CD4-positive, alpha-beta T cell treated with Interferon gamma for 1 hour (primary cell): ENCODE results near the gene HOXD11.

ENCODE experiments used
- DNase-seq: peaks from one replicate; pipeline ENCODE4 v3.0.0-alpha.2; 2020

HOXD11 gene

DNA sequence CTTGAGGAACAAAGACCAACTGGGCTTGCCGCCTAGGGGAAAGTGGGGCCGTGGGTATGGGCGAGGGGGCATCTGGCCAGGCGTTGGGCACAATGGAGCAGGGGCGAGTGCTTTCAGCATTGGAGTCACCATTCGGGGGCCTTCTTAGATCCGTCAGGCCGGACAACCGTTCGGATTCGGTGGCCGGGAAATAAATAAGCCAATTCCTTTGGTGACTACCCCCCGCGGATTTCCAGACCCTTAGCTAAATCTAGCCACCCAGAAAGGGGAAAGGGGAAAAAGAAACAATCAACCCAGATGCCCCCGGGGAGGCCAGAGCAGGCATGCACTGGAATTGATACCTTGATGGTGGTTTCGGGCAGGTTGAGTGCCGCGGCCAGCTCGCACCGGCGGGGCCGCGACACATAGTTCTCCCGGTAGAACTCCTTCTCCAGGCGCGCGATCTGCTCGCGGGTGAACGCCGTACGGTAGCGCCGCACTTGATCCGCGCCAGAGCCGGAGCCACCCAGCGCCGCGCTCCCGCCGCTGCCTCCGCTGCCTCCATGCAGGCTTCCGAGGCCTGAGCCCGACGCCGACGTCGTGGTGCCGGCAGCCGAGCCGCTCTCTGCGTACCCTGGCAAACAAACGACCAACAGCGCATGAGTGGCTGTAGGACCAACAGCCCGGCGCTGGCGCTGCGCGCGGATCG is 25.1 kb upstream of the HOXD11 start:
- no peak for DNase-seq

DNA sequence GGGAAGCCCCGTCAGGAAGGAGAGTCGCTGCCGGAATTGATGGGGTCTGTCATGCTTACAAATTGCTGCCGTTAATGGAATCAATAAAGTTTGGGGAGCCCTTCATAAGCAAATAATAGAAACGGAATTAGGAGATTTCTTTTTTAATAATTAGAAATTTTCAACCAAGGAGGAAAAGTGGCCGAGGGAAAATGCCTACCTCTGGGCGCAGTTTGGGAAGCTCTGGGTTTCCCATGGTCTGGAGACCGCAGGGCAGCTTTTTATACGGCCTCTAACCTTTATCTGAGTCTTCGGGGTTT is 24.6 kb upstream of the HOXD11 start:
- no peak for DNase-seq

DNA sequence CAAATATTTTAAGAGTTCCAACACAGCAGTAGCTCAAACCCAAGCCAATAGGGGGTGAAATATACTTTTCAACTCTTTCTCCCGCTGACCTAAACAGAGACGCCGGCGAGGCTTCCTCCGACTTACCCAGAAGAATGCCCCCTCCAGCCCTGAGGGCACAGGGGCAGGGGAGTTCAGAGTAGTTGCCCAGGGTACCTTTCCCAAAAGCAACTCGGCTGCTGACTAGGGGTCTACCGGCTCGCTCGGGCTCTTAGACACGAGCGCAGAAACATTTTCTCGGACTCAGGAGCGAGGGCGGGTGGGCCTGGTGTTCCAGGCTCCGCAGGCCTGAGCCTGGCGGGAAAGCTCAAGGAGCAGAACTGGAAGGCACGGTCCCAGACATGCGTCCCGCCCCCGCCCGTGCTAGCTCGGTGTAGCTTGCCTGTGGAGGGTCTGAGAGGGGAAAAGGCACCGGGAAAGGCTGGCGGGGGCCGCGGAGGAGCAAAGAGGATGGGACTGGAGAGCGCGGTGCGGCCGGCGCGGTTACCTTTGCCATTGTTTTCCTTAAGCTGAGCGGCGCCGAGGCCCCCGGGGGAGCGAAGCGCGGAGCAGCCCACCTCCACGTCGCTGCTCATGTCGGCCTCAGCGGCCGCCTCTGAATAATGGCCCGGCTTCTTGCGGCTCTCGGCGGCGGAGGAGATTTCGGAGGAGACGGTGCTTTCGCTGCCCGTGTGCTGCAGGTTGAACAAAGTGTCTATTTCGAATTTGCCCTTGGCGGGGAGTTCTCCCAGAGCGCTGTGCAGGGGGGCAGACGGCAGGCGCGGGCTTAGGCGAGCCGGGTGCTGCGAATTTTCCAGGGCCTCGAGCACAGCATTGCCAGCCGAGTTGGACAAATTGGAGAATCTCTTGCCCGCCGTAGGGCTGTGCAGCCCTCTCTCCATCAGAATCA is 24.0 kb upstream of the HOXD11 start:
- DNase-seq, result no peak

DNA sequence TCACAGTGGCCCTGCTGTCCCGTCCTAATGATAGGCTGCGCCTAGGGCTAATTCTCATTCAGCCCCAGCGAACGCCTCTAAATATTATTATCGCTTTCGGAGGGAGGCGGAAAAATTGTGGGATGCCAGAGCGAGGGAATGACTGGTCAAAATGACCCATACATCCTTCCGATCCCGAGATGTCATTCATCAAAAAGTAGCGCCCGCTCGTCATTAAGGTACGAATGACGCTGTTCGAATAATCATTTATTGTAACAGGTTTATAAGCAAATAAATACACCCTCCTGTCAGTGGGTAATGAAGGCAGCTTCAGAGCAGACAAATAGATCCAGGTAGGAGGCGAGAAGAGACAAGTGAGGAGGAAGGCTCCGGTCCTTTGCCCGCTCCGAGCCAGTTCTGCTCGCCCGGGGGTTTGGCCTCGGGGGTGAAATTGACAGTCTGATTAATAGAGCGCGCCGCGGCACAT is 23.3 kb upstream of the HOXD11 start, which contains the start of gene EVX2:
EVX2 (minus strand) TSS at position 167 of the 466 bp plus-strand sequence. CDS start 186 bp downstream, outside the sequence.
- no peak for DNase-seq

DNA sequence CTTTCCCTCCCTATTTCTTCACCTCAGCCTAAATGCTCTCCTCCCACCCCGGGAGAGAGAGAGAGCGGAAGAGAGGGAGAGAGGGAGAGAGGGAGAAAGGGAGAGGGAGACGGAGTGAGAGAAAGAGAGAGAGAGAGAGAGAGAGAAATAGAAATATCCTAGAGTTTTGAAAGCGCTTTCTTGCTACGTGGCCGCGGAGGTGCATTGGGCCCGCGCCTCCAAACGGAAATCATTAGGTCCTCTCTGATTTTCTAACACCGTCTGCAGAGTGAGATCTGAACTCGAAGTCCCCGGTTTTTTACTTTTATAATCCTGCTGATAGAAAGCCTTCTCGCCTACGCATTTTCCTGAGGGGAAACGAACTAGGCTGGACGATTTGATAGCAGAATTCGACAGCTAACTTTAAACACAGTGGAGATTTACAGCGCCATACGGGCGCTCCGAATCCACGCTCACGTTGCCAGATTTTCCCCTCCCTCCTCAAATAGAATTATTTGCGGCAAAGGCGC is 22.4 kb upstream of the HOXD11 start:
- no peak for DNase-seq

DNA sequence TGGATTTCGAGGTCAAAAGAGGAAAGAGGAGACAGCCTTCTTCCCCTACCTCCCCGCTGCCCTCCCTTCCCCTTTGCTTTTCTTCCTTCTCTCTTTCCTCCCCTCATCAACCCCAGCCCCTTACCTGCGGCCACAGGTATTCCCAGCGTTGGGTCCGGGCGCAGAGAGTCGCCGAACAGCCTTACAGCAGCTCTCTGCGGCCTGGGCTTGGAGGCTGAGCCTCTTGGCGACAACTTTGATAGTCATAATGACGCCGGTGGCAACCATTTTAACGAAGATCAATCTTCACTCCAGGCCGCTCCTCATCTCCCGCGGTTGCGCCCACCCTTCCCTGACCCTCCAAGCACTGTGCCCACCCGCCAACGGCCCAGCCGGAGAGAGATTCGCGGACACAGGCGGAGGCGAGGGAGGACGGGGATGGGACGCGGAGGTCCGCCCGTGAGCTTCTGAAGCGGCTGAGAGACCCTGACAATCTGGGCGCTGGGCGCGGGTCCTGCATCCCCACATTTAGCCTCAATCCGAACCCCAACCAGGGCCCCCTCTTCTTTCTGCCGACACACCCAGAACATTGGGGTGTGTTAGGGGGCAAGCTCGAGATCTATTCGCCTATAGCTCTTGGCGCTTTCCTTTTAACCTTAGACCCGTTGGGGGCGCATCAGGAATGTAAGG is 21.8 kb upstream of the HOXD11 start:
- no peak for DNase-seq

DNA sequence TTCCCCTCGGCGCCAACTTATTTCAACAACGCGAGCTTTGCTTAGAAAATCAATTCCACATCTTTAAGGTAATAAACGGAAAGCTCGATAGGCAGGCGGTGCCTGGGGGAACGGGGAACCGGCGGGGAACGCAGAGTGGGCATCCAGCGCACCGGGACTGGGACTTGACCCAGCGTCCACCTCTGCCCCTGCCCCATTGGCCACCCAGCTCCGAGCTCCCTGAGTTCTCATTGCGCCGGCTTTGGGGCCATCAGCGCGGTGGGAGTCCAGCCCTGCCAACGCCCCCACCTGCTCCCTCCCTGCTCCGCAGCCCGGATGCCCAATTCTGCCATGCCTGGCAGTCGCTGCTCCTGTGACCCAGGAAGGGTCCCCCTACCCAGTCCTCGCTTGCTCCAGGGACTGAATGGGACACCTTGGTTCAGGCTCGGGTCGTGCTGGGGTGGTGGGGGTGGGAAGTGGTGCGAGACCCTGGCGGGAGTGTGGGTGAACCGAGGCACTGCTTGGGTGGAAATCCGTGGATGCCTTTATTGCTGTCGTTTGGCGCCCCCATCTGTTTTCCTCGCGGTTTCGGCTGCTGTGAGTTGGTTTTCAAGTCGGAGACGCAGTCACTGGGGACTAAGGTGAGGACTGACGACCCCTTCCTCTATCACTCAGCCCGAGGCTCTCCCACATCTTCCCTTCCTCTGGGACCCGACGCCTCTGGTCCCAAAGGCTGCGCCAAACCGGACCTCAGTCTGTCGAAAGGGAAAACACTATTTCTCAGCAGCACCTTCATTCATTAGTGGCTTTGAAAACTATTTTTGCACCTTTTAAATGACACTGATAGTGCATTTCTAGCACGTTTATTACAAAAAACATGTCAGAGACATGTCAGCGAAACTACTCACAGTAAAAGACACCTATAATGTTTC is 21.0 kb upstream of the HOXD11 start:
- no peak for DNase-seq

DNA sequence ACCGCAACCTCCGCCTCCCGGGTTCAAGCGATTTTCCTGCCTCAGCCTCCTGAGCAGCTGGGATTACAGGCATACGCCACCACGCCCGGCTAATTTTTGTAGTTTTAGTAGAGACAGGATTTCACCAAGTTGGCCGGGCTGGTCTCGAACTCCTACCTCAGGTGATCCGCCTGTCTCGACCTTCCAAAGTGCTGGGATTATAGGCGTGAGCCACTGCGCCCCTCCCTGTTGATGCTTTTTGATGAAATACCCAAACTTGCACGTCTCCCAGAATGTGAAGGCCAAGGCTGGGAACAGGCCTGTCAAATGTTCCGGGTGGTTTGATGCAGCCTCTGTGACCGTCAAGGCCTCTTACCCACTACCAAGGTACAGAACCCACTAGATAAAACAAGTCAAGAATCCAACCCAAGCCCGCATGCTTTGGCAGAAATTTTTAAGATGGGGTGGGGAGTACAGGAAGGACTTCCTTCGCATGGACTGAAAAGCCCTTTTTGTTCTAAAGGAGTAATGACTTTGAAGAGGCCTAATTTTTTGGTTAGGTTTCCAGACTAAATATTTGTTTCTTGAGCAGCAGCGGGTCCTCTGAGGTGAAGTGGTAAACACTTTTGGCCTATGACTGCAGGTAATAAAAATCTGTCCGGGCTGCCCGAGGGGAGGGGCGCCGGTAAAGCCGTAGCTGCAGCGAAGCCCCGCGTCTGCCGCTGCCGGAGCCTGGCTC is 19.6 kb upstream of the HOXD11 start:
- DNase-seq, result no peak

DNA sequence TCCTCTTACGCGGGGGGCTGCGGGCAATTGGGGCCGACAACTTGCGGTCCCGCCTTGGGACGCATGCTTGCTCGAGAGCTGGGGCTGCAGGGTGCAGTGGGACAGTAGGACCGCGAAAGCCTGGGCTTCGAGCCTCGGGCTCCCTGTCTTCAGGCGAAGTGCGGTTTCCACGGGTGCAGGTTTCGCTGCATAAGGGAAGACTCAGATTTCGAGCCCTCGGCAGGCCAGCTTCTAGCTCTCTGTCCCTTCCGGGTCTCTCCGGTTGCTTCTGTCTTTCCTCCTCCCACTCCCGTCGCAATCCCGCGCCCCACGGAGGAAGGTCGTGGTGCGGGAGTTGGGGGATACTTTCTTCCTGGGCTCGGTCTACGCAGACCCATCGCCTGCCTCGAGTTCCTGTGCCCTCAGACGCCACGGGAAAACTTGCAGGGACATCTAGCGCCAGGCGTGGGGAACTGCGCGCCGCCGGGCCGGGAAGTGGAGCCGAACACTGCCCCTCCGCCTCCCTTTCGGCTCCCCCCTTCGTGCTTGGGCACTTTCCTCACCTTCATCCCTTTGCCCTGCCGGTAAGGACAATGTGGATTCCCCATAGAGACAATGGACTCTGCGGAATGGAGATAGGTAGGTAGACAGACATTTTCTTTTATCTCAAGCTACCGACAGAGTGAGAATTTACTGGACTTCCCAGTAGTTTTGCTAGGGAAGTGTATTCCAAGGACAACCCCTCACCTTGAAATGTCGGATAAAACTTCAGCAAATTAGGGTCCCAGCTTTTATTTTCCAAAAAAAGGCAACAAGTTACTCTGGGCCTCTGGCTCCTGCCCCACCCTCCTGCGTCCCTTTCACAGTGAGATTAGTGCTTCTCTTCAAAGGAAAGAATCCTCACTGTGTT is 18.8 kb upstream of the HOXD11 start:
- DNase-seq, result no peak

DNA sequence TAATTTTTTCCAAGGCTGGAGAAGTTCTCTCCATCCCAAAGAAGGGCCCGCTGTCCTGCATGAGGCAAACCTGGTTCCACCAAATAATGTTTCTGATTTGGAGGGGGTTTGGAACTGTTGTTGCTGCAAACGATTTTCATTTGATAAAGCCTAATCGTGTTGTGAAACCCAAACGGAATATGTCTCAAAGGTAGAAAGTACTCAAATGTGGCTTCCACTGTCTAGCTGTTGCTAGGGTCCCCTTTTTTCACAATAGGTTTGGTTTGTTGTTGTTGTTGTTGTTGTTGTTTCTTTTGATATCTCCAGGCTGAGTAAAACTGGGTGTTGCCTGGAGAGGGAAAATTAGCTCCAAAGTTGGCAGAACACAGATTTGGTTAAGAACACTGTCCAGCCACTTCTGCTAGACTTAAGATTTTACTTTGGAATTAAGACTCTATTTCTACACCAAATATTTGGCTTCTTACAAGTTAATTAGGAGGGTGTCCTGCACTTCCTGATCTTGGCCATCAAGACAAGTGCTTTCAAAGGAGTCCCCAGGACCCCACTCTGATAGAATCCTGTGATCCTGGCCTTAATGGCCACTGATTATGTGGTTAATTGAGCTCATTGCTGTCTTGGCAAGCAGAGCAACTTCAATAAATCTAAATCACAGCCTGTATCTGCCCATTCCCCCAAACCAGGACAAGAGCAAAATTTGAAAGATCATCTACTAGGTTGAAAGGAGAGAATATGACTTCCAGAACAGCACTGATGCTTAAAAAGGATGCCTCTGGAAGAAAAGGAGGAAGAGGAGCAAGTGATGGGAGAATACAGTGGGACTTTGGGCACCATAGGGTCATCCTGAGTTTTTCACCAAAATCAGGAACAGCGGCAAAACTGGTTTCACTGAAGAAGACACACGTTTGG is 17.9 kb upstream of the HOXD11 start:
- no peak for DNase-seq

DNA sequence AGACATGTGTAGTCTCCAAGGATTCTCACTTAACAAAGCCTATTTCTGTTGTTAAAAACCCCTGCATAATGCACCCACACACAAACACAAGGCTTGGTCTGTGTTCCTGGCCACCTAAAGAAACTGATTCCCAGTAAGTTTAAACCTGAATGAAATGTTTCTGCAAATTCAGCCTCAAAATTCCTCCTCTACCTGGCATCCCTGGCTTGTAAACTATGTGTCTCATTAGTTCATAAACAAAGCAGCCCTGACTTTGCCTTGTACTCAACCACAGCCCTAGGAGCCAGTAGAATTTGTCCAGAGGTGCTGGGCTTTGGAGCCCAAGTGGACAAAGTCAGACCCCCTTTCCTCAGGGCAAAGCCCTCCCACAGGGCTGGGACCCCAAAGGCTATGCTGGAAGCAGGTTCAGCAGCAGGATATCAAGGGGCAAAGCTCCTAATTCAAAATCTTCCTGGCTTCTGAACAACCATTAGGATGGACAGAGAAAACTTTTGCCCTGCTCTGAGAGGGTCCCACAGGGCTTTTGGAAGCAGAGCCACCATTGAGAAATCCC is 17.2 kb upstream of the HOXD11 start:
- no peak for DNase-seq

DNA sequence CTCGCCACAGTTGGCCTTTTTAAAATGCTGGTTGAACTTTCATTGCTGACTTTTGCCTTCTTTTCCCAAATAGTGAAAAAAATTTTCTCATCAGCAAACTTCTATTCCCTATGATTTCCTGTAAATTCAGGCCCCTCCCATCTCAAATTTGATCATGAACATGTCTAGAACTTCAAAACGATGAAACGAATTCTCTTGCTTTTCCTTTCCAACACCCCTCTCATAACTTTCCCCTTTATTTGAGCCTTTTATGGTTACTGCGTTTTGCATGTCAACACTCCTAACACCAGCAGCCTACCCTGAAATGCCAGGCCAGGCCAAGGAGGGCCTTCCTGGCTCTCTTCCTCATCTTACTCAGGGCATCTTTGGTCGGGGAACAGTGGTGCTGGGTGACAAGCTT is 16.2 kb upstream of the HOXD11 start:
- DNase-seq, result no peak

DNA sequence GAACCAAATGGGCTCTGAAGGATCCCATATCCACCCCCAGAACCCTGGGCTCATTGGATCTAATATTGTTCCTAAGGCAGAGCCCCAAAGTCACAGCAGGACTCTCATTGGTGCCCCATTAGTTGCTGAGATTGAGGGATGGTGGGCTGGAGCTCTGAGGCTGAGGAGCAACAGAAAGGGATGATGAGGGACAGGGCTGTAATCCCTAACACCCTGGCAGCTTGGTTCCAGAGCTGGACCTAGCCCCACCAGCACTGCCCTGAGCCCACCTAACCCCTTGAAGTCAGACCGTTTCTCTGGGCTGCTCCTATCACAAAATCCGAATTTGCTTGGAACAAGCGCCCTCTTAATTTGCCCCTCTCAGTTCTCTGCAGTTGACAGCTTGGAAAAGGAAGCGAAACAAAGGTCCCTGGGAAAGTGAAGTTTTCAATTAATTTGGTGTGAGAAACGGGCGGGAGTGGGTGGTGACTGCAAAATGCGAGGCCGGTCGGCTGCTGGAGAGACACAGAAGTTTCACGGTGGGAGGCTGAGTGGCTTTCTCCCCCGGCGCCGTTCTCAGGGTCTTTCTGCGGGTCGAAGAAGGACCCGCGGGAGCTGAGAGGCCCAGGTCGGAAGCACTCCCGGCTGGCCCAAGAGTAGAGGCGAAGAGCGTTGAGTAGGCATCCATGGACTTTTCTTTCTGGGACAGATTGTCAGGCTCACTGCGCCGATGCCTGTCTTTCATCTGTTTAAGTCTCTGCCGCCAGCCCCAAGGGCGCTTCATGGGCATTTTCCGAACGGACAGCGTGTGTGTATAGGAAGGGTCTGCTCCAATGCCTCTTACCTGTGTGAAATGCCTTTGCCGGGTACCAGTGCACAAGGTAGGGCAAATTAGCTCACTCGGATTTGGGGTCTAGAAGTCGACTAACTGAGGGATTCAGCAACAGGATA is 15.5 kb upstream of the HOXD11 start:
- no peak for DNase-seq

DNA sequence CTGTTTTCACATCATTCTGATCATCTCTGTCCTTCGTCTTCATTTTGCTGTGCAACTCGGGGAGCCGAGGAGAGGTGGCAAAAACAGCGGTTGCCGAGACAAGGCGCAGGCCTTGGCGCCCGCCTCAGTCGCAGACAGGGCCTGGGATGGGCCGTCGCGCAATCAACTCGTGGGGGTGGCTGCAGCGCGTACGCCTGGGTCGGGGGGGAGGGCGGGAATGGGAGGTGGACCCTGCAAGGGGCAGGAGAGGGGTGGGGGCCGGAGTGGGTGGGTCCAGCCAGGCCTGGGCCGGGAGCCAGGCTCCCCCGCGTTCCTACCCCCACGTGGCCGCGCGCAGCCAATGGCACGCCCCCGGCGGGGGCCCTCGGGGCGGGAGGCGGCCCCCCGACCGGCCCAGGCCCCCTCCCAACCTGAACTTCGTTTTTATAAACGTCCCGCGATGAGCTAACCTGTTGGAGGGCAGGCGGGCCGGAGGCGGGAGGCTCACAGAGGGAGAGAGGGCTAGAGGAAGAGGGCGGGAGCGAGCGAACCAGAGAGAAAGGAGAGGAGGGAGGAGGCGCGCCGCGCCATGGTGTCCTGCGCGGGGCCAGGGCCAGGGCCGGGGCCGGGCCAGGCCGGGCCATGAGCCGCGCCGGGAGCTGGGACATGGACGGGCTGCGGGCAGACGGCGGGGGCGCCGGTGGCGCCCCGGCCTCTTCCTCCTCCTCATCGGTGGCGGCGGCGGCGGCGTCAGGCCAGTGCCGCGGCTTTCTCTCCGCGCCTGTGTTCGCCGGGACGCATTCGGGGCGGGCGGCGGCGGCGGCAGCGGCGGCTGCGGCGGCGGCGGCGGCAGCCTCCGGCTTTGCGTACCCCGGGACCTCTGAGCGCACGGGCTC is 14.6 kb upstream of the HOXD11 start, which contains the start of gene HOXD13:
HOXD13 (plus strand) TSS at position 452 of the 875 bp plus-strand sequence; CDS start at position 622, 170 bp downstream.
- no peak for DNase-seq

DNA sequence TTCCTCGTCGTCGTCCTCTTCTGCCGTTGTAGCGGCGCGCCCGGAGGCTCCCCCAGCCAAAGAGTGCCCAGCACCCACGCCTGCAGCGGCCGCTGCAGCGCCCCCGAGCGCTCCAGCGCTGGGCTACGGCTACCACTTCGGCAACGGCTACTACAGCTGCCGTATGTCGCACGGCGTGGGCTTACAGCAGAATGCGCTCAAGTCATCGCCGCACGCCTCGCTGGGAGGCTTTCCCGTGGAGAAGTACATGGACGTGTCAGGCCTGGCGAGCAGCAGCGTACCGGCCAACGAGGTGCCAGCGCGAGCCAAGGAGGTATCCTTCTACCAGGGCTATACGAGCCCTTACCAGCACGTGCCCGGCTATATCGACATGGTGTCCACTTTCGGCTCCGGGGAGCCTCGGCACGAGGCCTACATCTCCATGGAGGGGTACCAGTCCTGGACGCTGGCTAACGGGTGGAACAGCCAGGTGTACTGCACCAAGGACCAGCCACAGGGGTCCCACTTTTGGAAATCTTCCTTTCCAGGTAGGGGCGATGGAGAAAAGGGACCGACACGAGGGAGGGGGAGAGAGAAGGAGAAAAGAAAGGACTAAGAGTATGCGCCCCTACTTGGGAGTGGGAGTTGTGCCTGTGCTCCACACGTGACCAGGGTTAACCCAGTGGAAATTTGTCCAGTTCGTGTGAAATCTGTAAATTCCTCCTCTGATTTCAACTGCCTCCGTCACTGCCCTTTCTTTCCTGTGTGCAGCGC is 13.8 kb upstream of the HOXD11 start:
- DNase-seq, result no peak

DNA sequence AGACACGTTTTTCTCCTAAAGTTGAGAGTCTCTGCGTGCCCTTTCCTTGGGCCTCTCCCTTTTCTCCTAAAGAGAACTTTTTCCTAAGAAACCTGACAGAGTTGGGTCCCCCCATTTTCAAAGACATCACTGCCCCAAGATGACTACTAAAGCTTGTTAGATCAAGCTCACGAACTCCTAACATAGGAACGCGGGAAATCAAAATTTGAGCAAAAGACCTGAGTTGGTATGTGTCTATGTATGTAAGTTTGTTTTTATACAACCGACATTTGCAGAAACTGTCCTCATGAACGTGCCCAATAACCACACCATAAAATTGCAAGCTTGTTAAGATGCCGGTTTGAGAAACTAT is 13.2 kb upstream of the HOXD11 start:
- no peak for DNase-seq
